ENCODE results near the gene APBB2. TPM values are rescaled to one million over a fixed set of nuclear protein-coding genes. Genes with fewer than 3 reads are reported as not detected.

APBB2 gene
- total RNA-seq, 2 donors from 2014 or later = 134 to 137 TPM

- Histone ChIP-seq H3K27ac (no peak overlapping the region), H3K9me3 (no peaks in the 10 kb centered on the region), H3K27me3 (replicated peaks; ENCODE audit: insufficient read depth) (no peaks in the 10 kb centered on the region), H3K4me3 (no peak overlapping the region), H3K36me3 (no peaks in the 10 kb centered on the region), H3K4me1 (ENCODE audit: control insufficient read depth in 1 of 2, low read depth in 2 of 2) (peaks cover 25 to 68% of the 10 kb centered on the region in 2 donors)
- no peak for TF ChIP-seq CTCF (IDR thresholded peaks at IDR 0.05)
- no peak for ATAC-seq (ENCODE audit: insufficient number of reproducible peaks, low FRiP score, low read depth)
- no peak for DNase-seq (ENCODE audit: low spot score)
These were observed 12.0 kb downstream of the APBB2 start for GRCh38 chr4:41202356-41202755.

GRCh38 chr4:41200486-41201017 lies 13.8 kb downstream of the APBB2 start:
- H3K4me3 ChIP-seq = no peak overlapping the region
- no peaks in the 10 kb centered on the region for H3K36me3 ChIP-seq
- ATAC-seq (ENCODE audit: insufficient number of reproducible peaks, low FRiP score, low read depth) (no peak), DNase-seq (ENCODE audit: low spot score) (no peak)
- H3K27ac ChIP-seq = no peak overlapping the region
- peaks cover 22 to 65% of the 10 kb centered on the region in 2 donors for H3K4me1 ChIP-seq (ENCODE audit: control insufficient read depth in 1 of 2, low read depth in 2 of 2)
- no peaks in the 10 kb centered on the region for H3K9me3 ChIP-seq
- no peak for TF ChIP-seq CTCF (IDR thresholded peaks at IDR 0.05)
- H3K27me3 ChIP-seq (replicated peaks; ENCODE audit: insufficient read depth) = no peaks in the 10 kb centered on the region

GRCh38 chr4:41199788-41200187 lies 14.6 kb downstream of the APBB2 start:
- peaks cover 16 to 58% of the 10 kb centered on the region in 2 donors for H3K4me1 ChIP-seq (ENCODE audit: control insufficient read depth in 1 of 2, low read depth in 2 of 2)

GRCh38 chr4:41197996-41198395 lies 16.3 kb downstream of the APBB2 start:
- ATAC-seq (ENCODE audit: insufficient number of reproducible peaks, low FRiP score, low read depth) (no peak), DNase-seq (ENCODE audit: low spot score) (no peak)
- no peaks in the 10 kb centered on the region for H3K9me3 ChIP-seq
- H3K27ac ChIP-seq = no peak overlapping the region
- no peak for TF ChIP-seq CTCF (IDR thresholded peaks at IDR 0.05)
- peaks cover 0 to 40% of the 10 kb centered on the region in 2 donors for H3K4me1 ChIP-seq (ENCODE audit: control insufficient read depth in 1 of 2, low read depth in 2 of 2)
- no peak overlapping the region for H3K4me3 ChIP-seq
- no peaks in the 10 kb centered on the region for H3K27me3 ChIP-seq (replicated peaks; ENCODE audit: insufficient read depth)
- H3K36me3 ChIP-seq = no peaks in the 10 kb centered on the region

More at GRCh38 chr4:41199788-41200187, 14.6 kb downstream of the APBB2 start:
- Histone ChIP-seq H3K4me3 (no peak overlapping the region), H3K9me3 (no peaks in the 10 kb centered on the region), H3K27ac (no peak overlapping the region), H3K36me3 (no peaks in the 10 kb centered on the region), H3K27me3 (replicated peaks; ENCODE audit: insufficient read depth) (no peaks in the 10 kb centered on the region)
- ATAC-seq (ENCODE audit: insufficient number of reproducible peaks, low FRiP score, low read depth) (no peak), DNase-seq (ENCODE audit: low spot score) (no peak)
- TF ChIP-seq CTCF (IDR thresholded peaks at IDR 0.05) = no peak

GRCh38 chr4:41197495-41197894 lies 16.8 kb downstream of the APBB2 start:
- no peak for ATAC-seq (ENCODE audit: insufficient number of reproducible peaks, low FRiP score, low read depth)
- no peak overlapping the region for H3K27ac ChIP-seq

More at GRCh38 chr4:41197495-41197894, 16.8 kb downstream of the APBB2 start:
- Histone ChIP-seq H3K36me3 (no peaks in the 10 kb centered on the region), H3K4me3 (no peak overlapping the region), H3K27me3 (replicated peaks; ENCODE audit: insufficient read depth) (no peaks in the 10 kb centered on the region), H3K4me1 (ENCODE audit: control insufficient read depth in 1 of 2, low read depth in 2 of 2) (peaks cover 0 to 35% of the 10 kb centered on the region in 2 donors), H3K9me3 (no peaks in the 10 kb centered on the region)
- no peak for DNase-seq (ENCODE audit: low spot score)
- no peak for TF ChIP-seq CTCF (IDR thresholded peaks at IDR 0.05)
